GM11168 (cell line): ENCODE data around the gene DNAJC27.

ENCODE experiments used
- in situ Hi-C: fragments of 300-500 bp; cut with MboI; formaldehyde crosslinking; loops from one replicate; pipeline ENCODE4 v1.12.0; 2022; ENCODE audit warnings: low sequenced_read_pairs; ENCODE audit not compliant: unreplicated experiment

DNAJC27 gene

GRCh38 chr2:24972315-24972961 lies 683 bp upstream of the DNAJC27 start:
- in situ Hi-C loops: no loop called here

GRCh38 chr2:24971286-24971535 lies 544 bp downstream of the DNAJC27 start:
- in situ Hi-C loops: no loop called here

- in situ Hi-C loops: no loop called here
These were observed 1.1 kb downstream of the DNAJC27 start for GRCh38 chr2:24970483-24971285.

- in situ Hi-C loops: no loop called here
These were observed 2.0 kb downstream of the DNAJC27 start for GRCh38 chr2:24969784-24970183.

- in situ Hi-C loops: no loop called here
These were observed 9.9 kb downstream of the DNAJC27 start for GRCh38 chr2:24961903-24962302.

GRCh38 chr2:24959761-24960160 lies 12.0 kb downstream of the DNAJC27 start:
- in situ Hi-C loops: no loop called here

GRCh38 chr2:24958411-24958935 lies 13.3 kb downstream of the DNAJC27 start:
- in situ Hi-C loops: no loop called here

- in situ Hi-C loops: no loop called here
These were observed 13.8 kb downstream of the DNAJC27 start for GRCh38 chr2:24957976-24958375.

- in situ Hi-C loops: no loop called here
These were observed 14.5 kb downstream of the DNAJC27 start for GRCh38 chr2:24957221-24957620.

GRCh38 chr2:24955921-24956320 lies 15.8 kb downstream of the DNAJC27 start:
- in situ Hi-C loops: no loop called here

- in situ Hi-C loops: no loop called here
These were observed 16.5 kb downstream of the DNAJC27 start for GRCh38 chr2:24955232-24955631.

- in situ Hi-C loops: no loop called here
These were observed 21.7 kb downstream of the DNAJC27 start for GRCh38 chr2:24950102-24950501.

GRCh38 chr2:24948506-24948905 lies 23.2 kb downstream of the DNAJC27 start:
- in situ Hi-C loops: no loop called here

- in situ Hi-C loops: no loop called here
These were observed 24.1 kb downstream of the DNAJC27 start for GRCh38 chr2:24947561-24948157.

GRCh38 chr2:24945907-24946306 lies 25.8 kb downstream of the DNAJC27 start:
- in situ Hi-C loops: no loop called here

- in situ Hi-C loops: no loop called here
These were observed 28.2 kb downstream of the DNAJC27 start for GRCh38 chr2:24943427-24944053.

GRCh38 chr2:24939353-24939752 lies 32.4 kb downstream of the DNAJC27 start:
- in situ Hi-C loops: no loop called here

- in situ Hi-C loops: no loop called here
These were observed 34.5 kb downstream of the DNAJC27 start for GRCh38 chr2:24937236-24937635.

- in situ Hi-C loops: no loop called here
These were observed 36.6 kb downstream of the DNAJC27 start for GRCh38 chr2:24935145-24935544.

- in situ Hi-C loops: no loop called here
These were observed 39.0 kb downstream of the DNAJC27 start for GRCh38 chr2:24932715-24933114.

- in situ Hi-C loops: no loop called here
These were observed 41.0 kb downstream of the DNAJC27 start for GRCh38 chr2:24930768-24931167.
